ENCODE results near the gene NR4A1. TPM values are rescaled to one million over a fixed set of nuclear protein-coding genes. Genes with fewer than 3 reads are reported as not detected.

NR4A1 gene
- total and polyA plus RNA-seq, 10 of the 15 experiments (the other 5 are each of a cell fraction or from before 2014, with no cell fraction given), result 0.05 to 7.9 (median 2.2) TPM; not detected in 1

GRCh38 chr12:52069327-52070184 lies 18.3 kb downstream of the NR4A1 start, which contains the start of gene ATG101 (continued):
- TF ChIP-seq CTCF (IDR thresholded peaks at IDR 0.05 in 2 of 3, conservative IDR thresholded peaks at IDR 0.05 in 1 of 3; ENCODE audit: control insufficient read depth in 2 of 3, extremely low read depth in 1 of 3, insufficient read depth in 1 of 3, low read depth in 3 of 3, low read length in 3 of 3), result peak; percentile 91 to 96 (median 95)
- TF ChIP-seq IRF3 (IDR thresholded peaks at IDR 0.05), result peak; percentile 64
- TF ChIP-seq SRF (IDR thresholded peaks at IDR 0.05; ENCODE audit: low read depth in 2 of 2, low read length in 2 of 2), result peak; percentile 77 to 79
- 0 out of 2 replicates have a peak, but pooled peaks have one; percentile 10 for TF ChIP-seq JUNB (IDR thresholded peaks at IDR 0.05)
- TF ChIP-seq HCFC1 (IDR thresholded peaks at IDR 0.05; ENCODE audit: low read length), result peak; percentile 72
- TF ChIP-seq JUND (IDR thresholded peaks at IDR 0.05; ENCODE audit: low read depth, low read length), result peak; percentile 100
- peak; percentile 32; the same call in 1 of the 2 replicates for TF ChIP-seq EED (IDR thresholded peaks at IDR 0.05; ENCODE audit: low read depth)
- peak; percentile 99 for TF ChIP-seq STAT1 (conservative IDR thresholded peaks at IDR 0.05)
- peak; percentile 98 for TF ChIP-seq RB1 (IDR thresholded peaks at IDR 0.05; ENCODE audit: borderline replicate concordance)
- TF ChIP-seq KLF5 (IDR thresholded peaks at IDR 0.05; ENCODE audit: partially characterized antibody), result peak; percentile 100
- 0 out of 2 replicates have a peak, but pooled peaks have one; percentile 57 for TF ChIP-seq ZNF24 (IDR thresholded peaks at IDR 0.05)
- 0 out of 2 replicates have a peak, but pooled peaks have one; percentile 31 for TF ChIP-seq ZNF384 (IDR thresholded peaks at IDR 0.05; ENCODE audit: borderline replicate concordance, low read depth, low read length)
- peak; percentile 74 for TF ChIP-seq NFIC (IDR thresholded peaks at IDR 0.05; ENCODE audit: low read depth, low read length)
- no peak; a peak in 1 of 4 replicates for TF ChIP-seq ETV6 (conservative IDR thresholded peaks at IDR 0.05 in 1 of 2, IDR thresholded peaks at IDR 0.05 in 1 of 2; ENCODE audit: borderline replicate concordance in 1 of 2, low read depth in 1 of 2)
- TF ChIP-seq, protein P1, sequence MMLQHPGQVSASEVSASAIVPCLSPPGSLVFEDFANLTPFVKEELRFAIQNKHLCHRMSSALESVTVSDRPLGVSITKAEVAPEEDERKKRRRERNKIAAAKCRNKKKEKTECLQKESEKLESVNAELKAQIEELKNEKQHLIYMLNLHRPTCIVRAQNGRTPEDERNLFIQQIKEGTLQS (IDR thresholded peaks at IDR 0.05; ENCODE audit: borderline replicate concordance, extremely low read depth, low read depth, low read length), result no peak
- no peak for TF ChIP-seq CUX1 (IDR thresholded peaks at IDR 0.05; ENCODE audit: insufficient replicate concordance, low read depth, low read length)
- no peak for TF ChIP-seq HDAC2 (IDR thresholded peaks at IDR 0.05)
- peak; percentile 83 for TF ChIP-seq YY1 (IDR thresholded peaks at IDR 0.05; ENCODE audit: low read depth, low read length)
- 0 out of 2 replicates have a peak, but pooled peaks have one; percentile 69 for TF ChIP-seq RCOR1 (conservative IDR thresholded peaks at IDR 0.05; ENCODE audit: low read depth, low read length)
- TF ChIP-seq MAX (IDR thresholded peaks at IDR 0.05; ENCODE audit: low read depth, low read length), result peak; percentile 69; the same call in 1 of the 2 replicates
